LHCN-M2 (cell line): ENCODE results near the gene SEPTIN5. TPM values are rescaled to one million over a fixed set of nuclear protein-coding genes. Genes with fewer than 3 reads are reported as not detected.
A peak's percentile ranks its signal among the peaks of the same experiment; 100 is the strongest.

ENCODE experiments used
- DNase-seq: peaks from one replicate; pipeline ENCODE4 v3.0.0-alpha.2; 2012; ENCODE audit warnings: low read depth
- total RNA-seq: library from RNA; depleted of rRNA; stranded (reverse); fragments of >200 nt; gene quantifications from 2 replicates; pipeline ENCODE4 v1.2.3, GENCODE V29; 2014

Gene SEPTIN5
- total RNA-seq, 1 experiment from 2014 or later = 44.8 TPM

- DNase-seq = no peak
Observed at GRCh38 chr22:19732403-19733113, 18.3 kb downstream of the SEPTIN5 start.

GRCh38 chr22:19733755-19734154 is 19.5 kb downstream of the SEPTIN5 start:
- DNase-seq = no peak

- DNase-seq = no peak
Observed at GRCh38 chr22:19734163-19734562, 19.9 kb downstream of the SEPTIN5 start.

GRCh38 chr22:19734837-19735382 is 20.6 kb downstream of the SEPTIN5 start:
- DNase-seq = no peak

GRCh38 chr22:19735665-19736510 is 21.6 kb downstream of the SEPTIN5 start:
- no peak for DNase-seq

GRCh38 chr22:19737846-19738663 is 23.8 kb downstream of the SEPTIN5 start:
- DNase-seq = no peak

- no peak for DNase-seq
Observed at GRCh38 chr22:19738664-19739447, 24.6 kb downstream of the SEPTIN5 start.

GRCh38 chr22:19739448-19739895 is 25.2 kb downstream of the SEPTIN5 start:
- no peak for DNase-seq

GRCh38 chr22:19739911-19740449 is 25.7 kb downstream of the SEPTIN5 start:
- DNase-seq = no peak

- no peak for DNase-seq
Observed at GRCh38 chr22:19740586-19740985, 26.3 kb downstream of the SEPTIN5 start.

GRCh38 chr22:19741053-19741452 is 26.8 kb downstream of the SEPTIN5 start:
- DNase-seq = no peak

- no peak for DNase-seq
Observed at GRCh38 chr22:19742160-19743066, 28.1 kb downstream of the SEPTIN5 start.

GRCh38 chr22:19743081-19743480 is 28.8 kb downstream of the SEPTIN5 start:
- DNase-seq = no peak

- no peak for DNase-seq
Observed at GRCh38 chr22:19743651-19744050, 29.3 kb downstream of the SEPTIN5 start.

- no peak for DNase-seq
Observed at GRCh38 chr22:19744350-19745006, 30.2 kb downstream of the SEPTIN5 start.

- DNase-seq = peak; percentile 98
Observed at GRCh38 chr22:19745155-19746101, 31.1 kb downstream of the SEPTIN5 start.

- DNase-seq = no peak
Observed at GRCh38 chr22:19746726-19747125, 32.4 kb downstream of the SEPTIN5 start.

- DNase-seq = no peak
Observed at GRCh38 chr22:19747551-19747950, 33.2 kb downstream of the SEPTIN5 start.
